Endothelial cell of umbilical vein (primary cell): ENCODE measurements around the gene AHNAK2. TPM values are rescaled to one million over a fixed set of nuclear protein-coding genes. Genes with fewer than 3 reads are reported as not detected.

Experiments
- BruUV-seq: library from RNA; stranded (reverse); fragments of 400-500 nt; replicated peaks from 2 replicates; lab custom pipeline; 2021; lab: Mats Ljungman, UMichigan
- CTCF ChIA-PET: fragments of 300-600, 350-600 bp; sonication (Branson Sonifier 250); formaldehyde crosslinking; loops from one replicate; lab custom pipeline; 2021; ENCODE audit warnings: antibody characterized with exemption, inconsistent platforms; lab: Charles Lee
- POLR2A ChIA-PET: fragments of 300-600, 350-600 bp; sonication (Branson Sonifier 250); formaldehyde crosslinking; loops from one replicate; lab custom pipeline; 2021; ENCODE audit warnings: antibody characterized with exemption, inconsistent platforms; lab: Charles Lee
- DNase-seq: peaks from one replicate; pipeline ENCODE4 v3.0.0-alpha.2; 2011; ENCODE audit warnings: low read depth, low spot score
- FAIRE-seq: peaks from 2 replicates; lab custom pipeline; 2011; peaks lifted over from hg19 to GRCh38; lab: Jason Lieb, UNC
- H2AFZ ChIP-seq: 2 replicates; pipeline ENCODE4 v1.6.0; 2012; ENCODE audit warnings: low read depth, low read length, control low read depth, inconsistent platforms
- H3K27ac ChIP-seq: 2 replicates; pipeline ENCODE4 v1.5.1; 2011; ENCODE audit warnings: low read depth, mild to moderate bottlenecking, control low read depth, low read length, moderate library complexity; ENCODE audit not compliant: insufficient read depth
- H3K27me3 ChIP-seq, 2 experiments: 2 replicates each; pipeline versions ENCODE4 v1.6.0 to v1.6.1; 2011; ENCODE audit warnings: low read length in 2 of 2, mixed read lengths in 1 of 2; ENCODE audit not compliant: control insufficient read depth in 2 of 2, insufficient read depth in 2 of 2
- H3K36me3 ChIP-seq, 2 experiments: 2 replicates in 1 of 2; 3 replicates in 1 of 2; pipeline ENCODE4 v1.5.1; 2011; ENCODE audit warnings: low read length in 2 of 2, mild to moderate bottlenecking in 1 of 2, moderate library complexity in 1 of 2; ENCODE audit not compliant: control insufficient read depth in 2 of 2, insufficient read depth in 2 of 2; ENCODE audit errors: extremely low read depth in 1 of 2
- H3K4me1 ChIP-seq: 3 replicates; pipeline ENCODE4 v1.5.1; 2011; ENCODE audit warnings: mild to moderate bottlenecking, low read length; ENCODE audit not compliant: control insufficient read depth, insufficient read depth; ENCODE audit errors: extremely low read depth
- H3K4me2 ChIP-seq: 2 replicates; pipeline ENCODE4 v1.6.1; 2011; ENCODE audit warnings: low read length, control low read depth, mixed read lengths; ENCODE audit not compliant: insufficient read depth
- H3K4me3 ChIP-seq, 3 experiments: fragments of 200-600 bp in 1 of 3; sonication (generic), shearing (Covaris generic) in 1 of 3; replicated peaks in 1 of 3; 2 replicates each; pipeline ENCODE4 v1.5.1; 2011 to 2016; ENCODE audit warnings: control low read depth in 3 of 3, low read length in 3 of 3, mild to moderate bottlenecking in 2 of 3, inconsistent platforms in 1 of 3, low read depth in 1 of 3, moderate library complexity in 1 of 3; ENCODE audit not compliant: insufficient read depth in 1 of 3
- H3K79me2 ChIP-seq: 2 replicates; pipeline ENCODE4 v1.6.0; 2012; ENCODE audit warnings: low read length, inconsistent platforms; ENCODE audit not compliant: control insufficient read depth, insufficient read depth
- H3K9ac ChIP-seq: replicated peaks from 2 replicates; pipeline ENCODE3; 2011; ENCODE audit warnings: low read length, control low read depth; ENCODE audit not compliant: insufficient read depth; ENCODE audit errors: extremely low read depth
- H3K9me1 ChIP-seq: replicated peaks from 3 replicates; pipeline ENCODE4 v1.6.0; 2011; ENCODE audit warnings: mild to moderate bottlenecking, low read length; ENCODE audit not compliant: control insufficient read depth, insufficient read depth; ENCODE audit errors: extremely low read depth
- H3K9me3 ChIP-seq: replicated peaks from 2 replicates; pipeline ENCODE4 v1.5.1; 2012; ENCODE audit warnings: low read length, inconsistent platforms; ENCODE audit not compliant: control insufficient read depth, insufficient read depth
- H4K20me1 ChIP-seq: replicated peaks from 2 replicates; pipeline ENCODE3; 2011; ENCODE audit warnings: mild to moderate bottlenecking, low read length; ENCODE audit not compliant: control insufficient read depth, insufficient read depth; ENCODE audit errors: extremely low read depth
- EZH2 ChIP-seq: IDR thresholded peaks from 2 replicates; pipeline ENCODE4 v1.6.1; 2012; ENCODE audit warnings: borderline replicate concordance, low read depth, mild to moderate bottlenecking, moderate library complexity, low read length, inconsistent platforms; ENCODE audit not compliant: severe bottlenecking
- FOS ChIP-seq: IDR thresholded peaks from 2 replicates; pipeline ENCODE4 v1.6.1; 2011; ENCODE audit warnings: mild to moderate bottlenecking, low read length, moderate library complexity, borderline replicate concordance; ENCODE audit not compliant: insufficient read depth
- GATA2 ChIP-seq: IDR thresholded peaks from 2 replicates; pipeline ENCODE4 v1.7.0; 2011; ENCODE audit warnings: low read depth, mild to moderate bottlenecking, moderate library complexity, mixed read lengths, low read length; ENCODE audit not compliant: insufficient read length, insufficient read depth
- JUN ChIP-seq: IDR thresholded peaks from 2 replicates; pipeline ENCODE4 v1.6.1; 2011; ENCODE audit warnings: borderline replicate concordance, low read depth; ENCODE audit not compliant: insufficient read length, insufficient read depth
- MYC ChIP-seq: IDR thresholded peaks from one replicate; pipeline ENCODE4 v1.6.1; 2011; ENCODE audit warnings: mild to moderate bottlenecking, low read depth, low read length
- POLR2A ChIP-seq: IDR thresholded peaks from 2 replicates; pipeline ENCODE4 v1.6.1; 2012; ENCODE audit warnings: low read depth, mild to moderate bottlenecking, control low read depth, low read length
- POLR2AphosphoS5 ChIP-seq: IDR thresholded peaks from 2 replicates; pipeline ENCODE4 v1.6.1; 2012; ENCODE audit warnings: low read depth, mild to moderate bottlenecking, control low read depth, low read length, moderate library complexity; ENCODE audit not compliant: insufficient read depth
- dilution Hi-C: fragments of 300-500 bp; cut with MboI; formaldehyde crosslinking; loops from one replicate; pipeline ENCODE4 v1.15.0; 2019; ENCODE audit warnings: low sequenced_read_pairs; ENCODE audit not compliant: extremely low pct_ligation_motif_present
- intact Hi-C: fragments of 100-400 bp; cut with micrococcal nuclease; formaldehyde crosslinking; loops from one replicate; pipeline ENCODE4 v1.10.0; 2022
- polyA plus RNA-seq, 4 experiments: library from polyadenylated mRNA; depleted of rRNA in 3 of 4; stranded (reverse) in 3 of 4; unstranded in 1 of 4; fragments of >200 nt; gene quantifications; 2 replicates each; pipeline versions ENCODE4 v1.2.1 to v1.2.3, GENCODE V29; 2011 to 2012; ENCODE audit warnings: missing spikeins in 1 of 4
- total RNA-seq: library from RNA; stranded (reverse); gene quantifications from 2 replicates; pipeline ENCODE4 v1.2.3, GENCODE V29; 2021
- TF ChIP-seq, protein P1 (sequence below), 2 donors: IDR thresholded peaks; 1 replicate in 1 of 2; 2 replicates in 1 of 2; pipeline ENCODE4 v1.5.1; 2011; ENCODE audit warnings: low read length in 2 of 2, mild to moderate bottlenecking in 2 of 2, moderate library complexity in 2 of 2, control low read depth in 1 of 2, inconsistent platforms in 1 of 2, low read depth in 1 of 2; ENCODE audit not compliant: insufficient read depth in 1 of 2; ENCODE audit errors: extremely low read depth in 1 of 2
- TF ChIP-seq, protein P2 (sequence below): IDR thresholded peaks from 2 replicates; pipeline ENCODE4 v1.6.1; 2011; ENCODE audit not compliant: insufficient read depth, insufficient read length

AHNAK2 gene
- total and polyA plus RNA-seq, 2 donors (not counting 3 experiments of a cell fraction or from before 2014, with no cell fraction given), result 17.7 to 68.7 TPM

- no peak for FAIRE-seq
Measured at GRCh38 chr14:104989951-104990303, 11.8 kb upstream of the AHNAK2 start.

More at GRCh38 chr14:104989951-104990303, 11.8 kb upstream of the AHNAK2 start:
- Histone ChIP-seq H3K9ac (no peak overlapping the region), H2AFZ (no peak overlapping the region), H3K36me3 (peaks cover 0 to 2% of the 10 kb centered on the region in 2 experiments), H3K27ac (no peak overlapping the region), H3K9me3 (no peaks in the 10 kb centered on the region), H3K4me1 (peaks cover 4% of the 10 kb centered on the region), H3K4me2 (no peak overlapping the region), H3K27me3 (no peaks in the 10 kb centered on the region), H4K20me1 (no peaks in the 10 kb centered on the region), H3K9me1 (no peaks in the 10 kb centered on the region), H3K4me3 (no peak overlapping the region), H3K79me2 (no peaks in the 10 kb centered on the region)
- no peak for DNase-seq
- no TSS peak for BruUV-seq
- dilution Hi-C loops, result no loop called here
- ChIA-PET POLR2A (no interaction called here), CTCF (interaction anchor here (0.8 kb wide), 1 partner anchor 55 kb away, joined by 4 read pairs; no protein-coding TSS in a partner anchor)
- intact Hi-C loops, result no loop called here
- TF ChIP-seq GATA2 (no peak), MYC (no peak), FOS (no peak), JUN (no peak), POLR2AphosphoS5 (no peak), POLR2A (no peak), EZH2 (no peak)
- TF ChIP-seq, protein P1, sequence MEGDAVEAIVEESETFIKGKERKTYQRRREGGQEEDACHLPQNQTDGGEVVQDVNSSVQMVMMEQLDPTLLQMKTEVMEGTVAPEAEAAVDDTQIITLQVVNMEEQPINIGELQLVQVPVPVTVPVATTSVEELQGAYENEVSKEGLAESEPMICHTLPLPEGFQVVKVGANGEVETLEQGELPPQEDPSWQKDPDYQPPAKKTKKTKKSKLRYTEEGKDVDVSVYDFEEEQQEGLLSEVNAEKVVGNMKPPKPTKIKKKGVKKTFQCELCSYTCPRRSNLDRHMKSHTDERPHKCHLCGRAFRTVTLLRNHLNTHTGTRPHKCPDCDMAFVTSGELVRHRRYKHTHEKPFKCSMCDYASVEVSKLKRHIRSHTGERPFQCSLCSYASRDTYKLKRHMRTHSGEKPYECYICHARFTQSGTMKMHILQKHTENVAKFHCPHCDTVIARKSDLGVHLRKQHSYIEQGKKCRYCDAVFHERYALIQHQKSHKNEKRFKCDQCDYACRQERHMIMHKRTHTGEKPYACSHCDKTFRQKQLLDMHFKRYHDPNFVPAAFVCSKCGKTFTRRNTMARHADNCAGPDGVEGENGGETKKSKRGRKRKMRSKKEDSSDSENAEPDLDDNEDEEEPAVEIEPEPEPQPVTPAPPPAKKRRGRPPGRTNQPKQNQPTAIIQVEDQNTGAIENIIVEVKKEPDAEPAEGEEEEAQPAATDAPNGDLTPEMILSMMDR (IDR thresholded peaks at IDR 0.05; ENCODE audit: extremely low read depth in 1 of 2, insufficient read depth in 1 of 2, low read depth in 1 of 2, low read length in 2 of 2), result no peak
- TF ChIP-seq, protein P2, sequence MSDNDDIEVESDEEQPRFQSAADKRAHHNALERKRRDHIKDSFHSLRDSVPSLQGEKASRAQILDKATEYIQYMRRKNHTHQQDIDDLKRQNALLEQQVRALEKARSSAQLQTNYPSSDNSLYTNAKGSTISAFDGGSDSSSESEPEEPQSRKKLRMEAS, result no peak
